ENCODE data around the gene LEMD2.
A peak's percentile ranks its signal among the peaks of the same experiment; 100 is the strongest.
"Not testable (repeated sequence)": the region's sequence is repeated elsewhere in the genome, so short reads cannot be mapped to it uniquely, and the experiment has no call there.

Gene LEMD2

DNA sequence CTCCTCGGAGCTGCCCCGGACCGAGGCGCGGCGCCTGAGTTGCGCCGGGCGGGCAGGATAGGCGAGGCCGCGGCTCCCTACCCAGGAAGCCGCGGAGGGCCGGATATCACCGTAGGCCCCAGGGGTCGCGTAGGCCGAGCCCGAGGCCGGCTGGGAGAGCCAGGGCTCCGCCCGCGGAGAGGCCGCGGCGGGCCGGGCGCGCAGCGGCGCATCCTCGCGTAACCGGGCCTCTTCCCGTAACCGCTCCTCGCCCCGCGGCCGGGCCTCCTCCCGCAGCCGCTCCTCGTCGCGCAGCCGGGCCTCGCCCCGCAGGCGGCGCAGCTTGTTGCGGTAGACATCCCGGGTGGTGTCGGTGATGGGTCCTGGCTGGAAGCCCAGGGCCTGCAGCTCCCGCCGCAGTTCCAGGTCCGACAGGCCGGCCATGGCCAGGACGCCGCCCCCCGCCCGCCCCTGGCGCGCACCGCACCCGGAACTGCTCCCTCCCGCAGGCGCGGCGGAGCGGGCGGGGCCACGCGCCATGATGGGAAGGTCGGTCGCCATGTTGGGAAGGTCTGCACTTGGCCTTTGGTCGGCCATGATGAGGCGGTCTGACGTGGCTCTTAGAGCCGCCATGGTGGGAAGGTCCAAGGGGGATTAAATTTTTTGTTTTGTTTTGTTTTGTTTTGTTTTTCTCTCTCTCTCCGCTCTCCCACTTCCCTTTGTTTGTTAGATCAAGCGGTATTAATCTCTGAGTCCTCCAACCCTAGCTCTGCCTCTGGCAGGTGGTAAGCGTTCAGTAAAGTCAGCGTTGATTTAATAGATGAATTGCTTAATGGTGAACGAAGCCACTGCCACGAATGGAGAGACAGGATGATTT, at the start of gene LEMD2:
TSS of gene LEMD2 (minus strand) at position 437 of the 856 bp plus-strand sequence. CDS start at position 423, 14 bp downstream.
- DNase-seq, result peak; percentile 91

DNA sequence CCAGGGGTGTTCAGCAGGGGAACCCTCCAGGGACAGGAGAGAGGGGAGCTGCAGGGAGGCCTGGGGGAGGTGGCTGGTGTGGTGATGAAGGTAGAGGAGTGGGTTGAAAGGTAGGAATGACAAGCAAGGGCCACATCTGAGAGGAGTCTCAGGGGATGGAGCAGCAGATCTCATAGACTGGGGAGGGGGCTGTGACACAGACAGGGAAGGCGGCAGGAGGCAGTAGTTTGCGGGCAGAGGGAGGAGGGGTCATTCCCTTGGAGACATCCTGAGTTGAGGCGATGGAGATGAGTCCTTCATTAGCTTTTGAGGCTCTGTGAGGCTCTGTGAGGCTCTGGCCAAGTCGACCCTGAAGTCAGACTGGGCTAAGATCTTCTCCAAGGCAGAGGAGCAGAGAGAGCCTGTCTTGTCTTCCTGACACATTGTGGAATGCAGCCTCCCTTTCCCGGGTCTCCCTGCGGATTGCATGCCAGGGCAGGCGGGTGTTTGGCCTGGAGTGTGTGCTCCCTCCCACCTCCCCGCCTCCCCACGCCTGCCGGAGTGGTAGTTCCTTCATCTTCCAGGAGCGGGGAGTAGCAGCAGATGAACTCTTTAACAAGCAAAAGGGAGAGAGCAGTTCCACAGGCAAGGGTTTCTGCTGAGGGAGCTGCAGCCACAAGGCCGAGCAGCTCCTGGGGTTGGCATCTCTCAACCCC, 49.2 kb upstream of the LEMD2 start:
- DNase-seq, result no peak

DNA sequence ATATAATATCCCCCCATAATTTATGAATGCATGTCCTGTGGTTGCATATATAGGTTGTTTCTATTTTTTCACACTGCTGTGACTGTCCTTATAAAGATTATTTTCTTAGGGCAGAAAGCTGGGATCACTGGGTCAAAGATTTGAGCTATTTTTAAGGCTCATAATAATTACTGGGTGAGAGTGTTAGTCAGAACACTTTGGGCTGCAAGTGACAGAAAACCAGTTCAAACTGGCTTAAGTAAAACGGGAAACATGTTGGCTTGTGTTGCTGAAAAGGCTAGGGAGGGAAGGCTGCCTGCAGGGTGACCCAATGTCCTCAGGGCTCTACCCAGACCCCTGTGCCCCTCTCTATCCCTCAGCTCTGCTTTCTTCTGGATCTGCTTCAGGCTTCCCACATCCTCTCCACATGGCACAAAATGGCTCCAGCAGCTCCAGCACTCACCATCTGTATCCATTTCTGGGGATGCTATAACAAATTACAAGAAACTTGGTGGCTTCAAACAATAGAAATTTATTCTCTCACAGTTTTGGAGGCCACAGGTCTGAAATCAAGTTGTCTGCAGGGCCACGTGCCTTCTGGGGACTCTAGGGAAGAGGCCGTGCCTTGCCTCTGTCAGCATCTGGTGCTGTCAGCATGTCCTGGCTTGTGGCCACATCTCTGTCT, 48.0 kb upstream of the LEMD2 start:
- DNase-seq, result no peak

DNA sequence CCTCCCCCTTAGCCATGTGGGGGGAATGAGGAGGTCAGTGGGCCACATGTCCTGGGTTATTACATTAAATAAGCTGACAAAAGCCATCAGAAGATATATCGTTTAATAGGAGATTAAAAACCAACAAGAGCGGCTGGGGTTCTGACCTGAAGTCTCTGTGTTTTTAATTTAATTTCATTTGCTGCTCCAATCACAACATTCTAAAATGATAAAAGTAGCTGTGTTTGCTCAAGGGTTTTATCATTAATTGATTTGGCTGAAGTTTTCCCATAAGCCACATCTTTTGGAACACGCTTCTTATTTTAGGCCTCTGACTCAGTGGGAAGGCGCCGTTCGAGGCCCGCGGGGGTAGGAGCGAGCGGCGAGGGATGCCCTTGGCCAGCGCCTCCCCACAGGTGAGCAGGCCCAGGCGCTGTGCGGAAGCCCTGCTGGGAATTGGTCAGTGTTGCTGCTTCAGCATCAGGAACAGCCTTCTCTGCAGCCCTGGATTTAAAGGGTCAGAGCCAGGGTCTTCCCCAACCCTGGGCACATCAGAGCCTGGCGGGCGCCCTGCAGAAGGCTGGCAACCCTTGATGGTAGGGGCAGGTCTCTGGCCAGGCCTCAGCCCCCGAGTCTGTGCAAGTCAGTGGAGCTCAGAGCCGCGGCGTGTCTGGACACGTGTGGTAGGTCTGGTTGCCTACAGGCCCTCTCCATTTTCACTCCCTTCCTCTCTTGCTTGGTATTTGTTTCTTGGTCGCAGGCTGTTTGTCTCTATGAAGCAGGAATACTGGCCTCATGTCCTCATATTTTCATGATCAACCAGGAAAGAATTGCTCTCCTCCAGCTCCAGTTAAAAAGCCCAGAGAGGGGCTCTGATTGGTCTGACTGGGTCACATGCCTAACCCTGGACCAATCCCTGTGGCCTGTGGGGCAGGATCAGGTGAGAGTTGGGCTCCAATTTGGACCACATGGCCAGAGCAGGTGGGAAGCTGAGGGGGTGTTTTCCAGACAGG, 45.8 kb upstream of the LEMD2 start:
- DNase-seq, result no peak

DNA sequence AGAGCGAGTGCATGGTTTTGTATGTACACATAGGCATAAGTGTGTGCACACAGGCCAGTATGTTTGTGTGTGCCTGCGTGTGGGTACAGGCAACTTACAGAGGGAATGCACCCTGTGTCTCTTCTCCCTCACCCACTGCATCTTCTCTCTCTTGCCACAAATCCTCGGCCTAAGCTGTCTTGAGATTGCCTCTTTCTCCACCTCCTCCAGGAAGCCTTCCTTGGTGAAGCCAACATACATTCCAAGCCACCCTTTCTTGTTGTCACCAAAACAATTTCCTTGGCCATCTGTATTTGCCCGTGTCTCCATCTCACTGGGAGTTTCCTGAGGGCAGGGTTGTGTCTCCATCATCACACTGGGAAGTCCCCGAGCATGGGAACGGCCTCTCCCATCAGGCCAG, 44.7 kb upstream of the LEMD2 start:
- DNase-seq, result no peak

DNA sequence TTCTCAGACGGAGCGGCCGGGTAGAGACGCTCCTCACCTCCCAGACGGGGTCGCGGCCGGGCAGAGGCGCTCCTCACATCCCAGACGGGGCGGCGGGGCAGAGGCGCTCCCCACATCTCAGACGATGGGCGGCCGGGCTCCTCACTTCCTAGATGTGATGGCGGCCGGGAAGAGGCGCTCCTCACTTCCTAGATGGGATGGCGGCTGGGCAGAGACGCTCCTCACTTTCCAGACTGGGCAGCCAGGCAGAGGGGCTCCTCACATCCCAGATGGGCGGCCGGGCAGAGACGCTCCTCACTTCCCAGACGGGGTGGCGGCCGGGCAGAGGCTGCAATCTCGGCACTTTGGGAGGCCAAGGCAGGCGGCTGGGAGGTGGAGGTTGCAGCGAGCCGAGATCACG, 43.9 kb upstream of the LEMD2 start:
- DNase-seq, result not testable (repeated sequence)

DNA sequence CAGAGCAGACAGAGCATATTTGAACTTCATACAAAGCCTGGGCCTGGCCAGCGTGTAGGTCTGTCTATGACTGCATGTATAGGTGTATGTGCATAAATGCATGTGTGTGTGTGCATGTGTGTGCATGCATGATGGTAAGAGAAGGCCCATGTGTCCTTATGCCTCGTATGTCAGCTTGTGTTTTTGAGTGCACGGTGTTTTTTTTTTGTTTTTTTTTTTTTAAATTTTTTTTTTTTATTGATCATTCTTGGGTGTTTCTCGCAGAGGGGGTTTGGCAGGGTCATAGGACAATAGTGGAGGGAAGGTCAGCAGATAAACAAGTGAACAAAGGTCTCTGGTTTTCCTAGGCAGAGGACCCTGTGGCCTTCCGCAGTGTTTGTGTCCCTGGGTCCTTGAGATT, 42.8 kb upstream of the LEMD2 start:
- DNase-seq, result not testable (repeated sequence)

DNA sequence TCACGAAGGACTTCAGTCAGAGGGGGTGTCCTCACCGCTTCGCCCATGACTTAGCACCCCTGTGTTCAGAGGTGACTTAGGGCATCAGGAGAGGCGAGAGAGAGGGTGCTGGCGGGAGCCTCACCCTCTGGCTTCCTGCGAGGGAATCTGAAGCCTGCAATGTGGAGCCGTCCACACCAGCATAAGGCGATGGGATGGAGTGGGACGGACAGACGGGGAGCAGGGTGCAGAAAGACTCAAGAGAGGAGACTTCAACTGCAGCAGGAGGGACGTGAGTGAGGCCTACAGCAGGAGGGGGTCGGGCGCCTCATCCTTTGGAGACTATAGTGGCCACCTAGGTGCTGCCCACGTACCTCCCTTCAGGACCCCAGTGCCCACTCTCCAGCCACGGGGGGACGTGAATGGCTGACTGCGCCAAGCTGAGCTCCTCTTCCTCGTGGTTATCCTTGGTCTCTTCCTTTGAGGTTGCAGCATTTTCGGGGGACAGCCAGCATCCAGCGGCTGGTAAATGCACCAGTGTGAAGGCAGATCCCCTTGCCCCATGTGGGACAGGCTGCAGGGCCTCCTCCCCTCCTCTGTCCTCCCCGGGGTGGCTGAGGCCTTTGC, 41.8 kb upstream of the LEMD2 start:
- no peak for DNase-seq

DNA sequence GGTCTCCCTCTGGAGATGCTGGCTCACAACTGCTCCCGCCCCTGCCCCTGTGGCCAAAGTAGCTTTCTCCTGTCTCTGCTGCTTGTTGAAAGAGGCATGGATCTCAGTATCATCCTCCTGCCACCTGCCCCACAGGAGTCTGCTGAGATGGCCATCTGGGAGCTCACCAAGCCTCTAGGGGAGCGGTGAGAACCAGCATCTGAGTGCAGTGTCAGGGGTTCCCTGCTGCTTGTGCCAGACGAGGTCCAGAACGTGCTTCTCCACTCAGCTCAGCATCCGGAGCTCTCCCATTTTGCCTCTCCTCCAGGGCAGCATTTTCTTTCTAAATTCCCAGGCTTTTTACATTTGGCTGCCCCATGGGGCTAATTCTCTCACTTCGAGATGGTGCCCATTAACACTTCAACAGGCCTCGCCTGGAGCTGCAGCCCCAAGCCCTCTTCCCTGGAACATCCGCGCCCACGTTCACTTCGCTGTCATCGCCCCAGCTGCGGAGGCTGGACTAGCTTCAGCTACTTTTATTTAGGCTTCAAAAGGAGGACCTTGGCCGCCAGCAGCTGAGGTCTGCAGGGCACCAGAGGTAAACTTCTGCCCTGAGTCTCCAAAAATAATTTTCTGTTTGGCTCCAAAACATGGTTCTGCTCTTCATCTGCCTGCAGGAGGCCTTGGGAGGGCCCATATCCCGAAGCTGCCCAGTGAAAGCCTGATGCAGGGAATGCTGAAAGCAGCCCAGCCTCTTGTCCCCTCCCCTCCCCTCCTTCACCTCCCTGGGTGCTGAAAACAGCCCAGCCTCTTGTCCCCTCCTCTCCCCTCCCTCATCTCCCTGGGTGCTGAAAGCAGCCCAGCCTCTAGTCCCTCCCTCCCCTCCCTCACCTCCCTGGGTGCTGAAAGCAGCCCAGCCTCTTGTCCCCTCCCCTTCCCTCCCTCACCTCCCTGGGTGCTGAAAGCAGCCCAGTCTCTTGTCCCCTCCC, 40.1 kb upstream of the LEMD2 start:
- no peak for DNase-seq

DNA sequence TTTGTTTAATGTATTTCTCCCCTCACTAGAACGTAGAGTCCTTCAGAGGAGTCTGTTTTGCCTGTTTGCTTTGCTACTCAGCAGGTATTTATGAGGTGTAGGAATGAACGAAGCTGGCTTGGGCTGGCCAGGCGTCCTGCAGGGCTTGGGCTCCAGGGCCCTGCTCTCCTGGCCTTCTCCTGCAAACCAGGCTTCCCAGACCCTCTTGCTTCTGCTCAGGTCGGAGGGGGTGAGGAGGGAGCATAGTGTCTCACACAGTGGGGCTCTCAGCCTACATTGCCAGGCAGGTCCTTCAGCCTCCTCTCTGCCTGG, 39.5 kb upstream of the LEMD2 start:
- DNase-seq, result no peak

DNA sequence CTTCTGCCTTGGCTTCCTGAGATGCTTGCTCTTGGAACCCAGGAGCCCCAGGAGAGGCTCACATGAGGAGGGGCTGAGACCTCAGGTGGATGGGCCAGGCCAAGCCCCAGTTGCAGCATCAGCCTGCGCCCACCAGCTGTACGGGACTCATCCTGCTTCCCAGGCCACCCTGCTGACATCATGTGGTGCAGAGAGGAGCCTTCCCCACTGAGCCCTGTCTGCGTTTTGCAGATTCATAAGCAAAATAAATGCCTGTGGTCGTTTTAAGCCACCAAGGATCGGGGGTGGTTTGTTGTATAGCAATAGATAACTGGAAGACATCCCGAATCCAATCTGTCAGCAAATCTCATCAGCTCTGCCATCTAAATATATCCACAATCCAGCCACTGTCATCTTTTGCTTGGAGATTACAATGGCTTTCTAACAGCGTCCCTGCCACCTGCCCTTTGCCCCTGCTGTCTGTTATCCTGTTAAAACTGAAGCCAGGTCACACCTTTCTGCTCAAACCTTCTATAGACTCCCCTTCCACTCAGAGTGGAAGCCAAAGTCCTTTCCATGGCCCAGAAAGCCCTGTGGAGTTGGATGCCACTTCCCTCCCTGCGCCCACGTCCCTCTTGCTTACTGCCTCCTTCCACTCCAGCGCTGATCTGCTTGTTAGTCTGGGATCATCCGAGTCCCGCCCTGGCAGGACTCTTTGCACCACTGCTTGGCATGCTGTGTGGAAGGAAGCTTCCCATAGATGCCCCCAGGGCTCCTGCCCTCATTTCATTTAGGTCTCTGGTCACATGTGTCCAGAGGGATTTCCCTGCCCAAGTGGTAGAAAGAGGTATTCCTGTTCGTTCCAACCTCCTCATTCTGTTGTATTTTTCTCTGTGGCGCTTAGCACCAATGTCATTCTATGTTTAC, 38.9 kb upstream of the LEMD2 start:
- DNase-seq, result no peak

DNA sequence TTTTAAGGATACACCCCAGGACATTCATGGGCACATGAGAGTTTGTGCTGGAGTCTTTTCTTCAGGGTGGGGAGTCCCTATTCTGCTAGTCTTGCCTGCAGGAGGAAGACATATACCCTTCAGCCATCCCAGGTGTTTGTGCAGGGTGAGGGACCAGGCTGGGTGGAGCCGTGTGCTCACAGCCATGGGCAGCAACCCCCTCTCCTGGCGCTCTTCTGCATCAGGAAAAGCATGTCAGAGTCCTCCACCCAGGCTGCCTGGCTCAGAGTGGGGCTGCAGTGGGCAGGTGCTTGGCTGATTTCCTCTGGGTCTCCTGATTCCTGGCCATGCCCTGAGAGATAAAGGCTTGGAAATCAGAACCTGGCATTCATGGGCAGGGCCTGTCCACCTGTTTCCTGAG, 37.6 kb upstream of the LEMD2 start:
- DNase-seq, result no peak

DNA sequence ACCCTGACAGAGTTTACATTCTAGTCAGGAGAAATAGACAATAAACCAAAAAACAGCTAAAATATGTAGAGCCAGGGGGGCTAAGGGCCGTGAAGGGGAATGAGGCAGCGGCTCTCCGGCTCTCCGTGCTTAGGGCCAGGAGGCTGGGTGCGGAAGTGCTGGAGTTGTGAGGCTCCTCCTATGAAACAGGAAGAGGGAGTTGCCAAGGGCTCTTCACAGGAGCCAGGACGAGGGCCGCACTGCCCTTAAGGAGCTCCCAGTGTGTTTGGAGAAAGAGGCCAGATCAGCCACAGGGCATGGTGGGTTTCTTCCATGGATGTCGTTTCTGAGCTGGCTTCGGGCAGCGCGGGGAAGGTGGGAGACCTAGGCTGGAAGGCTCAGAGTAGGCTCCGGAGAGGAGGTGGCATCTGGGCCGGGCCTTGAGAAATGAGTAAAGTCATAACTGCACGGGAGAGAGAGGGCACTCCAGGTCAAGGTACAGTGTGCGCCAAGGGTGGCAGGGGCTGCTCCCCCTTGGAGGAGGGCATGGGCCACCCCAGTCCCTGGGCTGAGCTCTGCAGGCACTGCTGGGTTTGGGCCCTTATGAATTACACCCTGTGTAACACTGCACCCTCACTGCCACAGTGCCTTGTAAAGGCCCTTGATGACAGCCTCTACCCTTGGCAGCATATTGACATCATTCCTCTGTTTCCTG, 35.7 kb upstream of the LEMD2 start:
- DNase-seq, result no peak

DNA sequence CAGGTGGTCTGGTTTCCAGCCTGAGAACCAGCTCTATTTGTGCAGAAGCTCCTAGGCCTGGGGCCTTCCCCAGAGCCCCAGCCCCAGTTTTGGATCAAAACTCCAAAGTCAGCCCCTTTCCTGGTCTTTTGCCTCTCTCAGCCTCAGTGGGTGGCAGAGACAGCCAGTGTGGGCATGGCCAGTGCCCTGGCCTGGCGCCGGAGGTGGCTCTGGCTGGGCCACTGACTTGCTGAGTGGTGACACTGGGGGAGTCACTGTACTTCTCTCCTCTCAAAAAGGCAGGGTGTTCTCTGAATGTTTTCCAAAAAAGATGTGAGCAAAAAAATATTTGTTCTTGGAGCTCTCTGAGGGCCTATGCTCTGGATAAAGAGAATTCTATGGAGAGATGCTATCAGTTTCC, 34.9 kb upstream of the LEMD2 start:
- DNase-seq, result no peak

DNA sequence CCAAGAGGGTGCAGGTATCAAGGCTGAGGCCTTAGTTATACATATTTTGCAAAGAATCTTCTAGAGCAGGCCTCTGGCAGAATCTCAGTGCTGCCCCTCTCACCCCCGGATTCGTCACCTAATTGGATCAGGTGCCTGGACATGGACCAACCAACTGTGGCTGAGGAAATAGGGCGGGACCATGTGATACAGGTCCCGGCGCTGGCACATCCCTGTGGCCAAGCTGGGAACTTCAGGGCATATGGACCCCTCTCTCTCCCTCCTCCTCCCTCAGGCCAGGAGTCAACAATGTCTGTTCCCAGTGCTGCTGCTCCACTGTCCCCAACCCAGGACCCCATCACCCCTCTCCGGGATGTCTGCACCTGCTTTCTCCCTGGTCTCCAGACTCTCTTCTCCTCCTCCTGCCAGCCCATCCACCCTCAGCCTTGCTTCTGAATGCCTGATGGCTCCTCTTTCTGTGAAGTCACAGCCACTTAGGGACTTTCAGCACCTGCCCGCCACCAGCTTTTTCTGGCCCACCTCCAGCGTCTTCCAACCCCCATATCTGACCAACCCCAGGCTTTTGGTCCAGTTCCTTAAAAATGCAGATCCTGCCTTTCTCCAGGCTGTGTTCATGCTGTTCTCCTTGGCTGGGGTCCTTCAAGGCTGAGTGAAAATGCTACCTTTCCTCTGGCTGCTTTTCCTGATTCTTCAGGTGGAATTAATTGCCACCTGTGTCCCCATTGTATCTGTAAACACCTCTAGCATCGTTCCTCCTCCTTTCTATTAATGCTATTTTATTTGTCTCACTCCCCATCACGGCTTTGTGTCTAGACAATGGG, 33.9 kb upstream of the LEMD2 start:
- DNase-seq, result no peak

DNA sequence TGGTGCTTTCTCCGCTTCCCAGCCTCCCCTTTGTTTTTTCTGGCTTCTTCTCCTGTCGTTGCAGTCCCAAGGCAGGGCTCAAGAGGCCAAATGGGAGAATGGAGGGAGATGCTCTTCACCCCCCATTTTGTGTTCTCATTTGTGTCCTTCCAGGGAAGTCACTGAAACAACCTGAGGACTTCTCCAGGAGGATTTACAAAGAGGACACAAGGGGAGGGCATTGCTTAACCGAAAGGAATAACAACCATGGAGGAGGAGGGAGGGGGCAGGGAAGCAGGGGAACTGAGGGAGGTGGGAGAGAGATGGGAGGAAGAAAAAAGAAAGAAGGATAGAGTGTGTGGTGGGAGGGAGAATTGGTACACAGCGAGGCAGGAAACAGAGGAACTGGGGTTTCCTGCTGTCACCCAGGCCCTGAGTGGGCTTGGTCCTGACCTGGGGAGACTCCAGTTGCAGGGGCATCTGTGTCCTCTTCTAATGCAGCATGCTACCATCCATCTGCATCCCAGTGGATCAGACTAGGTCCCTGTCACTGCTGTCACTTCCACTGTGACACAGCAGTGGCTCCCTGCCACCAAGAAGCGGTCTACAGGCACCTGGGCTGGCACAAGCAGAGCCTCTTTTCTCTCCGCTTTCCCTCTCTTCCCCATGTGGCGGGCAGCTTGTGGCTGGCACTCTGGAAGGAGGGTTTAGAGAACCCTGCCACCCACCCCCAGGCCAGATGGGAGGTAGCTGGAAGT, 32.0 kb upstream of the LEMD2 start:
- DNase-seq, result no peak

DNA sequence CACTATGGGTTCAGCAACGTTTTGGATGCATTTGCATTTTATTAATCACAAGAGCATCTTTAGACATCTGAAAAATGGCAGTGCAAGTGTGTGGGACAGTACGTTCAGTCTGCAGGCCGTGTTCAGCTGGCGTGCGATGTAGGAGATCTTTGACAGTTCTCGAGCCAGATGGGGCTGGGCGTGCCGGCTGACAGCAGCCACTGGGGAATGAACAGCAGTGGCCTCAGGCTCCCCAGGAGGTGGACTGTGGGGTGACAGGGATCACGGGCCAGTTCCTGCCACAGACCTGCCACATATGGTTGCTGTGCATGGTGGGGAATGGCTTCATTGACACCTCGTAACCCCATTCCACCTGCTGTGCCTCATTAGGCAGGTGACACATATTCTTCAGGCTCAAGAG, 31.3 kb upstream of the LEMD2 start:
- no peak for DNase-seq

DNA sequence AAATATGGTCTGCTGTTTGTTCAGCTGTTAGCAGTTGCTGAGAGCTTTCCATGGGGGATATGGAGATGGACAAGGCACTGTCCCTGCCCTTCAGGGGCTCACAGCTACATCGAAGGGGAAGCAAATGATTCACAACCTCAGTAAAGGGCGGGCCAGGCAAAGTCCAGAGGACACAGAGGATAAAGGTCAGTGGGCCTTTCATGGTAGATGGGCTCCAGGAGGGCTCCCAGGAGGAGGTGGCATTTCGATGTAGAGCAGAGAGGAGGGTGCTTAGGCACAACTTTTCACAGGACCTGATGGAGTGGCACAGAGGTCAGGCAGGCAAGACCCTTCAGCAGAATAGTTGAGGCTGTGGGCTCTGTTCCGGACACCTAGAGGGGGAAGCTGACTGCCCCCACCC, 30.1 kb upstream of the LEMD2 start:
- DNase-seq, result no peak

Data from CD4-positive, alpha-beta T cell treated with Interferon gamma for 1 hour (primary cell).